Neuronal stem cell (in vitro differentiated cells): Measurements from ENCODE around the gene LGR6.

Experiments
- DNase-seq: peaks from one replicate; pipeline ENCODE4 v3.0.0-alpha.2; 2013; ENCODE audit warnings: low spot score
- H2AFZ ChIP-seq: one replicate; pipeline ENCODE4 v1.6.1; 2013; ENCODE audit warnings: mild to moderate bottlenecking, low read length, inconsistent platforms
- H2AK5ac ChIP-seq: 2 replicates; pipeline ENCODE4 v1.6.1; 2013; ENCODE audit warnings: low read depth, mild to moderate bottlenecking, inconsistent platforms, low read length, moderate library complexity, mixed read lengths
- H2BK120ac ChIP-seq: 2 replicates; pipeline ENCODE4 v1.6.1; 2013; ENCODE audit warnings: low read depth, mild to moderate bottlenecking, inconsistent platforms, low read length, moderate library complexity, mixed read lengths
- H2BK12ac ChIP-seq: one replicate; pipeline ENCODE4 v1.6.1; 2013; ENCODE audit warnings: low read length, inconsistent platforms
- H2BK15ac ChIP-seq: 2 replicates; pipeline ENCODE4 v1.6.1; 2013; ENCODE audit warnings: mild to moderate bottlenecking, low read length, inconsistent platforms, mixed read lengths
- H2BK5ac ChIP-seq: one replicate; pipeline ENCODE4 v1.6.1; 2013; ENCODE audit warnings: inconsistent platforms, mild to moderate bottlenecking, low read length, moderate library complexity
- H3K14ac ChIP-seq: one replicate; pipeline ENCODE4 v1.6.1; 2013; ENCODE audit warnings: low read length, inconsistent platforms
- H3K18ac ChIP-seq: 2 replicates; pipeline ENCODE4 v1.6.1; 2013; ENCODE audit warnings: low read length, inconsistent platforms
- H3K23ac ChIP-seq: 2 replicates; pipeline ENCODE4 v1.6.1; 2013; ENCODE audit warnings: low read depth, mild to moderate bottlenecking, mixed read lengths, low read length, inconsistent platforms; ENCODE audit not compliant: poor library complexity
- H3K27ac ChIP-seq: replicated peaks from 3 replicates; pipeline ENCODE4 v1.5.1; 2013; ENCODE audit warnings: low read length, inconsistent platforms
- H3K27me3 ChIP-seq, 3 experiments: 2 replicates each; pipeline ENCODE4 v1.6.1; 2013; ENCODE audit warnings: low read length in 3 of 3, mild to moderate bottlenecking in 2 of 3, inconsistent platforms in 1 of 3, low read depth in 1 of 3, mixed read lengths in 1 of 3, moderate library complexity in 1 of 3; ENCODE audit not compliant: control insufficient read depth in 3 of 3, insufficient read depth in 3 of 3
- H3K36me3 ChIP-seq, 2 donors: replicated peaks in 1 of 2; 2 replicates each; pipeline ENCODE4 v1.6.1; 2013; ENCODE audit warnings: low read length in 2 of 2; ENCODE audit not compliant: control insufficient read depth in 2 of 2, insufficient read depth in 2 of 2
- H3K4ac ChIP-seq: 2 replicates; pipeline ENCODE4 v1.6.1; 2013; ENCODE audit warnings: inconsistent platforms, mild to moderate bottlenecking, low read length, moderate library complexity
- H3K4me1 ChIP-seq, 2 donors: 1 replicate in 1 of 2; 2 replicates in 1 of 2; pipeline ENCODE4 v1.6.1; 2013; ENCODE audit warnings: low read length in 2 of 2, low read depth in 1 of 2; ENCODE audit not compliant: control insufficient read depth in 2 of 2, insufficient read depth in 1 of 2
- H3K4me2 ChIP-seq: one replicate; pipeline ENCODE4 v1.6.1; 2013; ENCODE audit warnings: mild to moderate bottlenecking, low read length, inconsistent platforms; ENCODE audit not compliant: insufficient read depth, poor library complexity, severe bottlenecking
- H3K4me3 ChIP-seq, 2 donors: 2 replicates each; pipeline ENCODE4 v1.5.1; 2013; ENCODE audit warnings: low read length in 2 of 2, mild to moderate bottlenecking in 2 of 2, inconsistent platforms in 1 of 2, moderate library complexity in 1 of 2
- H3K79me1 ChIP-seq: one replicate; pipeline ENCODE4 v1.6.1; 2013; ENCODE audit warnings: low read depth, mild to moderate bottlenecking, inconsistent platforms, low read length, moderate library complexity
- H3K9ac ChIP-seq: one replicate; pipeline ENCODE4 v1.6.1; 2013; ENCODE audit warnings: mild to moderate bottlenecking, low read depth, low read length, inconsistent platforms; ENCODE audit not compliant: poor library complexity
- H3K9me3 ChIP-seq, 2 donors: replicated peaks in 1 of 2; 2 replicates each; pipeline versions ENCODE3 to v1.6.1; 2013; ENCODE audit warnings: low read length in 2 of 2, mild to moderate bottlenecking in 2 of 2, inconsistent platforms in 1 of 2, low read depth in 1 of 2, mixed read lengths in 1 of 2, moderate library complexity in 1 of 2; ENCODE audit not compliant: control insufficient read depth in 2 of 2, insufficient read depth in 1 of 2
- H4K8ac ChIP-seq: one replicate; pipeline ENCODE4 v1.6.1; 2013; ENCODE audit warnings: low read depth, mild to moderate bottlenecking, inconsistent platforms, low read length, moderate library complexity
- H4K91ac ChIP-seq: one replicate; pipeline ENCODE4 v1.6.1; 2013; ENCODE audit warnings: low read length, low read depth, mild to moderate bottlenecking, inconsistent platforms; ENCODE audit not compliant: poor library complexity
- WGBS, 2 donors: extraction: QIAGEN DNeasy Blood & Tissue Kit; methylation state at CpG; one replicate each; pipeline ENCODE4 v1.1.7; 2013; ENCODE audit warnings: missing lambda C conversion rate in 2 of 2, mixed read lengths in 1 of 2; ENCODE audit not compliant: insufficient read length in 2 of 2, insufficient replicate concordance in 1 of 2; ENCODE audit errors: extremely low coverage in 2 of 2; 5-methylcytosine and 5-hydroxymethylcytosine counted together

Gene LGR6

GRCh38 chr1:202149566-202149965 is 44.0 kb upstream of the LGR6 start:
- no CpG with 5 or more reads among the region's 4 CpGs for WGBS, 2 donors
- H3K9me3 ChIP-seq = peaks cover 0 to 1% of the 10 kb centered on the region in 2 donors
- no peaks in the 10 kb centered on the region for H3K79me1 ChIP-seq
- H3K4ac ChIP-seq = no peak overlapping the region
- H4K91ac ChIP-seq = no peak overlapping the region
- H2BK15ac ChIP-seq = no peak overlapping the region
- H2AK5ac ChIP-seq = no peak overlapping the region
- no peaks in the 10 kb centered on the region for H3K36me3 ChIP-seq
- no peak for DNase-seq
- no peak overlapping the region for H3K4me3 ChIP-seq
- H3K27me3 ChIP-seq = peaks cover 0 to 61% (median 8%) of the 10 kb centered on the region in 3 experiments
- H2BK12ac ChIP-seq = no peak overlapping the region
- peaks cover 3 to 4% of the 10 kb centered on the region in 2 donors for H3K4me1 ChIP-seq
- H2AFZ ChIP-seq = no peak overlapping the region
- H3K18ac ChIP-seq = no peak overlapping the region
- H3K4me2 ChIP-seq = no peak overlapping the region
- H3K9ac ChIP-seq = no peak overlapping the region
- H4K8ac ChIP-seq = no peak overlapping the region
- no peak overlapping the region for H3K27ac ChIP-seq
- no peak overlapping the region for H3K23ac ChIP-seq
- no peak overlapping the region for H2BK5ac ChIP-seq
- no peak overlapping the region for H3K14ac ChIP-seq
- no peak overlapping the region for H2BK120ac ChIP-seq

DNA sequence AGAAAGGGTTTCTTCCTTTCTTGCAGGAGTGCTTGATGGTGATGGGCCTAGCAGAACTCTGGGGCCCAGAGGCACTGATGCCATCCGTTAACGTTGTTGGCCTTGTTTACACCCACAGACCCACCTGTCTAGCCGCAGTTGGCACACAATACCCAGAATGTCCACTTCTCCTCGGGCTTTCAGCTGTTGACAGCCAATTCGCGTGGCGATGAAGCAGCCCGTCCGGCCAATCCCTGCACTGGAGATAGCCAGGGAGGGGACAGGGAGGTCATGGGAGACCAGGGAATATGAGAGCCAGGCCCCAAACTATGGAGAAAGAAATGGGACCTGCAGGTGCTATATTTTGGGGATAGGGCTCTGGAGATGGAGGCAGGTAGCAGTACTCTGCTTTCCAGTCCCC is 43.4 kb upstream of the LGR6 start:
- Histone ChIP-seq H3K18ac (no peak overlapping the region), H3K36me3 (no peaks in the 10 kb centered on the region), H2AFZ (no peak overlapping the region), H3K9me3 (peaks cover 0 to 1% of the 10 kb centered on the region in 2 donors), H3K27ac (no peak overlapping the region), H2BK15ac (no peak overlapping the region), H3K23ac (no peak overlapping the region), H2AK5ac (no peak overlapping the region), H3K4me1 (peaks cover under 1 to 1% of the 10 kb centered on the region in 2 donors), H3K4me2 (no peak overlapping the region), H3K4me3 (no peak overlapping the region), H3K27me3 (peaks cover 0 to 57% (median 7%) of the 10 kb centered on the region in 3 experiments), H3K79me1 (no peaks in the 10 kb centered on the region), H4K91ac (no peak overlapping the region), H2BK120ac (no peak overlapping the region), H2BK5ac (no peak overlapping the region), H3K4ac (no peak overlapping the region), H2BK12ac (no peak overlapping the region), H3K9ac (no peak overlapping the region), H4K8ac (no peak overlapping the region), H3K14ac (no peak overlapping the region)
- DNase-seq = no peak
- no CpG with 5 or more reads among the region's 9 CpGs for WGBS, 2 donors

GRCh38 chr1:202150602-202151001 is 43.0 kb upstream of the LGR6 start:
- no peak overlapping the region for H2BK15ac ChIP-seq
- H3K36me3 ChIP-seq = no peaks in the 10 kb centered on the region
- no peaks in the 10 kb centered on the region for H3K79me1 ChIP-seq
- no peak overlapping the region for H3K23ac ChIP-seq
- H3K18ac ChIP-seq = no peak overlapping the region
- no peak overlapping the region for H4K8ac ChIP-seq
- H3K9me3 ChIP-seq = peaks cover 0 to 1% of the 10 kb centered on the region in 2 donors
- H2AK5ac ChIP-seq = no peak overlapping the region
- no peak overlapping the region for H3K14ac ChIP-seq
- H3K27ac ChIP-seq = no peak overlapping the region
- no peak overlapping the region for H3K4me2 ChIP-seq
- no peaks in the 10 kb centered on the region for H3K4me1 ChIP-seq
- no CpG with 5 or more reads among the region's 8 CpGs for WGBS, 2 donors
- no peak overlapping the region for H2AFZ ChIP-seq
- DNase-seq = no peak
- no peak overlapping the region for H4K91ac ChIP-seq
- peaks cover 0 to 53% (median 3%) of the 10 kb centered on the region in 3 experiments for H3K27me3 ChIP-seq
- H3K9ac ChIP-seq = no peak overlapping the region
- no peak overlapping the region for H2BK120ac ChIP-seq
- H2BK5ac ChIP-seq = no peak overlapping the region
- no peak overlapping the region for H2BK12ac ChIP-seq
- H3K4ac ChIP-seq = no peak overlapping the region
- no peak overlapping the region for H3K4me3 ChIP-seq

GRCh38 chr1:202151045-202151444 is 42.6 kb upstream of the LGR6 start:
- Histone ChIP-seq H3K4ac (no peak overlapping the region), H3K79me1 (no peaks in the 10 kb centered on the region), H4K8ac (no peak overlapping the region), H3K9me3 (peaks cover 0 to 1% of the 10 kb centered on the region in 2 donors), H2AFZ (no peak overlapping the region), H2BK15ac (no peak overlapping the region), H4K91ac (no peak overlapping the region), H3K23ac (no peak overlapping the region), H3K4me3 (no peak overlapping the region), H3K14ac (no peak overlapping the region), H3K4me1 (no peaks in the 10 kb centered on the region), H3K27me3 (peaks cover 0 to 49% (median 0%) of the 10 kb centered on the region in 3 experiments), H3K4me2 (no peak overlapping the region), H3K36me3 (no peaks in the 10 kb centered on the region), H2BK12ac (no peak overlapping the region), H3K27ac (no peak overlapping the region), H2BK120ac (no peak overlapping the region), H2AK5ac (no peak overlapping the region), H2BK5ac (no peak overlapping the region), H3K18ac (no peak overlapping the region), H3K9ac (no peak overlapping the region)
- DNase-seq = no peak
- no CpG with 5 or more reads among the region's 2 CpGs for WGBS, 2 donors
